GM19467 (cell line): Measurements from ENCODE around the gene HOXA7.

Source experiments
- ATAC-seq: cut with Tn5 transposase; IDR thresholded peaks from one replicate; pipeline ENCODE4 v1.9.1; 2021; ENCODE audit warnings: mild to moderate bottlenecking, moderate library complexity; ENCODE audit not compliant: unreplicated experiment

The HOXA7 gene

GRCh38 chr7:27171325-27171636 is 14.8 kb upstream of the HOXA7 start:
- ATAC-seq, result no peak

GRCh38 chr7:27170426-27171324 is 14.2 kb upstream of the HOXA7 start:
- ATAC-seq, result no peak

- no peak for ATAC-seq
Observed at GRCh38 chr7:27169658-27170425, 13.4 kb upstream of the HOXA7 start.

GRCh38 chr7:27168265-27168947 is 11.9 kb upstream of the HOXA7 start:
- ATAC-seq, result no peak

GRCh38 chr7:27167916-27168264 is 11.4 kb upstream of the HOXA7 start:
- ATAC-seq, result no peak

- ATAC-seq, result no peak
Observed at GRCh38 chr7:27166531-27167505, 10.3 kb upstream of the HOXA7 start.

- ATAC-seq, result no peak
Observed at GRCh38 chr7:27165996-27166530, 9.6 kb upstream of the HOXA7 start.

- no peak for ATAC-seq
Observed at GRCh38 chr7:27165089-27165995, 8.9 kb upstream of the HOXA7 start, which contains the start of gene HOXA9. Gene HOXA9 (minus strand): TSS chr7:27165537. CDS start chr7:27165457, 80 bp downstream.

GRCh38 chr7:27164367-27165088 is 8.1 kb upstream of the HOXA7 start:
- ATAC-seq, result no peak

- no peak for ATAC-seq
Observed at GRCh38 chr7:27164045-27164366, 7.5 kb upstream of the HOXA7 start.

- no peak for ATAC-seq
Observed at GRCh38 chr7:27163288-27164044, 7.0 kb upstream of the HOXA7 start.

GRCh38 chr7:27162561-27163287 is 6.2 kb upstream of the HOXA7 start:
- no peak for ATAC-seq

GRCh38 chr7:27161721-27162560 is 5.5 kb upstream of the HOXA7 start:
- ATAC-seq, result no peak

- no peak for ATAC-seq
Observed at GRCh38 chr7:27161214-27161720, 4.8 kb upstream of the HOXA7 start.

GRCh38 chr7:27160546-27161213 is 4.2 kb upstream of the HOXA7 start:
- ATAC-seq, result no peak

GRCh38 chr7:27160145-27160545 is 3.7 kb upstream of the HOXA7 start:
- ATAC-seq, result no peak
